Stomach (tissue), 9 donors: ENCODE measurements around the gene NOXA1. TPM values are rescaled to one million over a fixed set of nuclear protein-coding genes. Genes with fewer than 3 reads are reported as not detected.

Source experiments
- DNase-seq, 2 donors: peaks; one replicate each; pipeline versions ENCODE4 v3.0.0 to v3.0.0-alpha.2; 2013 to 2019
- H3K27ac ChIP-seq, 5 donors: fragments of 200-600 bp in 4 of 5; sonication (generic) in 4 of 5; one replicate each; pipeline ENCODE4 v1.5.1; 2013 to 2019; ENCODE audit warnings: mild to moderate bottlenecking in 1 of 5, moderate library complexity in 1 of 5
- H3K27me3 ChIP-seq, 3 donors: fragments of 200-600 bp; sonication (generic); one replicate each; pipeline ENCODE4 v1.5.1; 2017 to 2019; ENCODE audit warnings: mixed run types in 1 of 3
- H3K36me3 ChIP-seq, 4 donors: fragments of 200-600 bp; sonication (generic); 1 replicate in 3 of 4; 2 replicates in 1 of 4; pipeline ENCODE4 v1.5.1; 2016 to 2019
- H3K4me1 ChIP-seq, 4 donors: fragments of 200-600 bp; sonication (generic); one replicate each; pipeline ENCODE4 v1.5.1; 2016 to 2019
- H3K4me3 ChIP-seq, 4 donors: fragments of 200-600 bp; sonication (generic) in 3 of 4; one replicate each; pipeline ENCODE4 v1.5.1; 2016 to 2019; ENCODE audit warnings: mild to moderate bottlenecking in 1 of 4
- H3K9me3 ChIP-seq, 4 donors: fragments of 200-600 bp; sonication (generic); one replicate each; pipeline ENCODE4 v1.5.1; 2016 to 2019
- CTCF ChIP-seq, 7 experiments: fragments of 450-650 bp in 4 of 7; fragments of 200-600 bp in 3 of 7; sonication (generic) in 3 of 7; IDR thresholded peaks; one replicate each; pipeline ENCODE4 v1.5.1; 2016 to 2019; ENCODE audit warnings: antibody characterized with exemption in 7 of 7, control low read depth in 2 of 7, mild to moderate bottlenecking in 1 of 7
- EP300 ChIP-seq: sonication (generic); formaldehyde crosslinking; IDR thresholded peaks from one replicate; pipeline ENCODE4 v1.6.1; 2017; ENCODE audit warnings: antibody characterized with exemption
- POLR2A ChIP-seq, 4 donors: fragments of 450-650 bp; IDR thresholded peaks; one replicate each; pipeline ENCODE4 v1.6.1; 2016; ENCODE audit warnings: antibody characterized with exemption in 4 of 4, control low read depth in 2 of 4, mild to moderate bottlenecking in 1 of 4, moderate library complexity in 1 of 4
- POLR2AphosphoS5 ChIP-seq, 3 donors: sonication (generic); formaldehyde crosslinking; IDR thresholded peaks; one replicate each; pipeline ENCODE4 v1.6.1; 2016; ENCODE audit warnings: antibody characterized with exemption in 3 of 3
- WGBS, 5 donors: extraction: QIAGEN DNeasy Blood & Tissue Kit in 3 of 5; methylation state at CpG; one replicate each; pipeline versions ENCODE4 v1.1.5 to v1.1.7; 2013 to 2018; 5-methylcytosine and 5-hydroxymethylcytosine counted together
- intact Hi-C: fragments of 100-400 bp; cut with DNase I; formaldehyde crosslinking; loops from one replicate; pipeline ENCODE4 v1.15.1; 2023; ENCODE audit warnings: low total_unique reads
- polyA plus RNA-seq, 3 donors: library from polyadenylated mRNA; stranded (reverse); fragments of 200-250 nt; gene quantifications; one replicate each; pipeline ENCODE4 v1.2.3, GENCODE V29; 2013
- total RNA-seq, 5 donors: library from RNA; depleted of rRNA; stranded (reverse); fragments of >200 nt; gene quantifications; one replicate each; pipeline versions ENCODE4 v1.1.0 to v1.2.3, GENCODE V29; 2014 to 2016
- donor health status: healthy with polysubstance abuse.
- donor health status: Bipolar disorder and iron deficiency.
- donor health status: healthy.

NOXA1 gene
- total and polyA plus RNA-seq, 8 donors, result 3.5 to 43.2 (median 14.7) TPM

- Histone ChIP-seq H3K4me1 (peaks cover 27 to 53% (median 44%) of the 10 kb centered on the region in 4 donors), H3K27ac (peak overlapping the region; percentile 59 to 85 (median 80))
These were observed 13.0 kb downstream of the NOXA1 start for GRCh38 chr9:137435980-137436760.

GRCh38 chr9:137436761-137437600 is 13.8 kb downstream of the NOXA1 start:
- Histone ChIP-seq H3K9me3 (peaks cover 0 to under 1% (median 0%) of the 10 kb centered on the region in 4 donors), H3K27me3 (peaks cover 0 to 52% (median 3%) of the 10 kb centered on the region in 3 donors), H3K4me3 (peak overlapping the region in 2 of 4 donors; percentile 28), H3K4me1 (peaks cover 33 to 62% (median 52%) of the 10 kb centered on the region in 4 donors), H3K27ac (peak overlapping the region; percentile 59 to 85 (median 80)), H3K36me3 (peaks cover 0 to 3% (median 0%) of the 10 kb centered on the region in 4 donors)
- WGBS, 5 donors, result 33 to 63% (median 56%) methylated on average over 18 to 24 of the region's 24 CpGs
- intact Hi-C loops, result no loop called here
- TF ChIP-seq POLR2AphosphoS5 (IDR thresholded peaks at IDR 0.05) (no peak), POLR2A (IDR thresholded peaks at IDR 0.05) (no peak), EP300 (no peak), CTCF (IDR thresholded peaks at IDR 0.05) (no peak)
- DNase-seq, result peak; percentile 32 to 69

More at GRCh38 chr9:137435980-137436760, 13.0 kb downstream of the NOXA1 start:
- intact Hi-C loops, result no loop called here
- TF ChIP-seq CTCF (IDR thresholded peaks at IDR 0.05) (no peak), POLR2A (IDR thresholded peaks at IDR 0.05) (peak in 1 of 4 donors; percentile 23), EP300 (no peak), POLR2AphosphoS5 (IDR thresholded peaks at IDR 0.05) (peak in 2 of 3 donors; percentile 87)
- H3K27me3 ChIP-seq, result peaks cover 0 to 44% (median 0%) of the 10 kb centered on the region in 3 donors
- WGBS, 5 donors, result 26 to 45% (median 35%) methylated on average over 16 to 42 of the region's 42 CpGs
- H3K9me3 ChIP-seq, result no peaks in the 10 kb centered on the region
- peak; percentile 88 to 96 for DNase-seq
- peaks cover 0 to 3% (median 0%) of the 10 kb centered on the region in 4 donors for H3K36me3 ChIP-seq
- H3K4me3 ChIP-seq, result peak overlapping the region in 3 of 4 donors; percentile 21 to 28 (median 28)

DNA sequence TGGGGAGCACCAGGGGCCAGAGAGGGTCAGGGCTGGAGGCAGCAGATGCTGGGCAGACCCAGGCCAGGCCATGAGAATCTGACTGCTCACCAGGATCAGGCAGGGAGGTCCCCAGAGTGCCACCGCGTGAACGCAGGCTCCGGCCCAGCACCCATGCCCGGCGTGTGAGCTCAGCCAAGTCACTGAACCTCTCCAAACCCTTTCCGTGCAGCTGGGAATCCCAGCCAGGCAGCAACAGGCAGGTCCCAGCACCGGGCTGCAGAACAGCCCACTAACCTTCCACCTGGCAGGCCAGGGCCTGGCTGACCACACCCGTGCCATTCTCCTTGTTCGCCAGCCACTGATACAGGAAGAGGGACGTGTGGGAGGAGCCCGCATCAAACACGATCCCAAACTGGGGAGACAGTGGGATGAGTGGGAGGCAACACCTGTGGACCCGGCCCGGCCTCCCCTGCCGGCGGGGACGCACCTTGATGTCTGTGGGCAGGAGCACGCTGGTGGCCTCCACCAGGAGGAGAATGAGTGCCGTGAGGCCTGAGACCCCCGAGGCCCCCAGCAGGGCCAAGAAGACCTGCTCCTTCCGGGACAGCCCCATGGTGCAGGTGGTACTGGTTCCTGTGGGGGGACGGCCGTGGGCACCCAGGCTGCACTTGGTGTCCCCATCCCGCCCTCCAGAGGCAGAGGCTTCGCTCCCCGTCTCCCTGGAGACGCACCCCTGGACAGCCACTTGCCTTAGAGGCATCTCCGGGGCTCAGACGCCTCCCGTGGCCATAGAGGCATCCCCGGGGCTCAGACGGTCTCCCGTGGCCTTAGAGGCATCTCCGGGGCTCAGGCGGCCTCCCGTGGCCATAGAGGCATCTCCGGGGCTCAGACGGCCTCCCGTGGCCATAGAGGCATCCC is 14.7 kb downstream of the NOXA1 start:
- Histone ChIP-seq H3K36me3 (peaks cover 0 to 3% (median 0%) of the 10 kb centered on the region in 4 donors), H3K4me1 (peaks cover 33 to 62% (median 53%) of the 10 kb centered on the region in 4 donors), H3K27ac (peak overlapping the region; percentile 59 to 85 (median 80)), H3K9me3 (peaks cover 0 to 4% (median 0%) of the 10 kb centered on the region in 4 donors), H3K4me3 (no peak overlapping the region), H3K27me3 (peaks cover 0 to 61% (median 3%) of the 10 kb centered on the region in 3 donors)
- WGBS, 5 donors, result 56 to 76% (median 65%) methylated on average over 30 to 40 of the region's 40 CpGs
- peak in 1 of 2 donors; percentile 61 for DNase-seq
- peak in 2 of 3 donors; percentile 4 to 8 for TF ChIP-seq POLR2AphosphoS5 (IDR thresholded peaks at IDR 0.05)
- TF ChIP-seq CTCF (IDR thresholded peaks at IDR 0.05), result no peak
- no peak for TF ChIP-seq POLR2A (IDR thresholded peaks at IDR 0.05)
- no peak for TF ChIP-seq EP300
- intact Hi-C loops, result no loop called here
